HepG2 (cell line): ENCODE data around the gene TATDN2. TPM values are rescaled to one million over a fixed set of nuclear protein-coding genes. Genes with fewer than 3 reads are reported as not detected.

Experiments
- ATF3 ChIP-seq: sonication (generic); formaldehyde crosslinking; IDR thresholded peaks from 2 replicates; pipeline ENCODE4 v1.4.0; 2020; ENCODE audit warnings: missing genetic modification reagents
- ATF5 ChIP-seq: sonication (generic); formaldehyde crosslinking; IDR thresholded peaks from 2 replicates; pipeline ENCODE4 v1.4.0; 2020; ENCODE audit warnings: mild to moderate bottlenecking, low read depth, missing genetic modification reagents
- CREBL2 ChIP-seq: sonication (generic); formaldehyde crosslinking; IDR thresholded peaks from 2 replicates; pipeline ENCODE4 v1.8.1; 2023; ENCODE audit warnings: missing genetic modification reagents, mild to moderate bottlenecking, borderline replicate concordance
- FOXA3 ChIP-seq: IDR thresholded peaks from 2 replicates; pipeline ENCODE4 v1.6.1; 2016; ENCODE audit warnings: missing genetic modification reagents, missing compliant biosample characterization
- GATAD2A ChIP-seq: IDR thresholded peaks from 2 replicates; pipeline ENCODE4 v1.6.1; 2016
- HNF1B ChIP-seq: sonication (generic); formaldehyde crosslinking; IDR thresholded peaks from 2 replicates; pipeline ENCODE4 v1.5.1; 2020; ENCODE audit warnings: mild to moderate bottlenecking, moderate library complexity, missing genetic modification reagents
- MIER3 ChIP-seq: IDR thresholded peaks from 2 replicates; pipeline ENCODE4 v1.6.1; 2016; ENCODE audit warnings: missing compliant biosample characterization, borderline replicate concordance
- MXI1 ChIP-seq: IDR thresholded peaks from 3 replicates; pipeline ENCODE4 v1.6.1; 2012; ENCODE audit warnings: low read depth, low read length, inconsistent platforms, borderline replicate concordance
- PCBP1 ChIP-seq: fragments of 200-400 bp; formaldehyde crosslinking; IDR thresholded peaks from 2 replicates; pipeline ENCODE4 v1.6.1; 2017; ENCODE audit warnings: mild to moderate bottlenecking, low read depth, low read length, borderline replicate concordance
- POGZ ChIP-seq: sonication (generic); formaldehyde crosslinking; IDR thresholded peaks from 2 replicates; pipeline ENCODE4 v1.4.0; 2020; ENCODE audit warnings: mild to moderate bottlenecking, missing genetic modification reagents
- SP4 ChIP-seq: sonication (generic); formaldehyde crosslinking; IDR thresholded peaks from 2 replicates; pipeline ENCODE4 v1.8.1; 2023; ENCODE audit warnings: mild to moderate bottlenecking, missing genetic modification reagents
- TEF ChIP-seq: sonication (generic); formaldehyde crosslinking; IDR thresholded peaks from 2 replicates; pipeline ENCODE4 v1.5.0; 2020; ENCODE audit warnings: missing genetic modification reagents
- TGIF2 ChIP-seq: IDR thresholded peaks from 2 replicates; pipeline ENCODE4 v1.6.1; 2016; ENCODE audit warnings: control low read depth, missing compliant biosample characterization
- USF2 ChIP-seq, 2 experiments: sonication (generic) in 1 of 2; formaldehyde crosslinking in 1 of 2; IDR thresholded peaks; 2 replicates each; pipeline versions ENCODE4 v1.5.1 to v1.6.1; 2011 to 2020; ENCODE audit warnings: borderline replicate concordance in 1 of 2, low read depth in 1 of 2, low read length in 1 of 2, mild to moderate bottlenecking in 1 of 2, missing genetic modification reagents in 1 of 2, moderate library complexity in 1 of 2
- ZBTB37 ChIP-seq: sonication (generic); formaldehyde crosslinking; IDR thresholded peaks from 2 replicates; pipeline ENCODE4 v1.4.0; 2020; ENCODE audit warnings: mild to moderate bottlenecking, missing genetic modification reagents
- ZBTB44 ChIP-seq: sonication (generic); formaldehyde crosslinking; IDR thresholded peaks from 2 replicates; pipeline ENCODE4 v1.4.0; 2020; ENCODE audit warnings: missing genetic modification reagents
- ZFP37 ChIP-seq: sonication (generic); formaldehyde crosslinking; IDR thresholded peaks from 2 replicates; pipeline ENCODE4 v1.4.0; 2020; ENCODE audit warnings: missing genetic modification reagents, borderline replicate concordance
- ZFP82 ChIP-seq: sonication (generic); formaldehyde crosslinking; IDR thresholded peaks from 2 replicates; pipeline ENCODE4 v1.5.1; 2020; ENCODE audit warnings: mild to moderate bottlenecking, missing genetic modification reagents, borderline replicate concordance
- ZNF10 ChIP-seq: sonication (generic); formaldehyde crosslinking; IDR thresholded peaks from 2 replicates; pipeline ENCODE4 v1.4.0; 2020; ENCODE audit warnings: mild to moderate bottlenecking, low read depth, missing genetic modification reagents, borderline replicate concordance
- ZNF3 ChIP-seq: IDR thresholded peaks from 2 replicates; pipeline ENCODE4 v1.7.0; 2017; ENCODE audit warnings: inconsistent platforms
- ZNF576 ChIP-seq: sonication (generic); formaldehyde crosslinking; IDR thresholded peaks from 2 replicates; pipeline ENCODE4 v1.4.0; 2020; ENCODE audit warnings: mild to moderate bottlenecking, missing genetic modification reagents
- polyA plus RNA-seq, 8 experiments: library from polyadenylated mRNA; depleted of rRNA in 3 of 8; stranded (reverse) in 7 of 8; unstranded in 1 of 8; fragments of >200 nt; fragmentation: Illumina TruSeq in 4 of 8; extraction: Trizol in 4 of 8; gene quantifications; 2 replicates each; pipeline versions ENCODE4 v1.2.1 to v1.2.3, GENCODE V29; 2011 to 2016; ENCODE audit warnings: low read depth in 4 of 8, missing spikeins in 1 of 8, mixed read lengths in 1 of 8; ENCODE audit not compliant: insufficient read depth in 1 of 8
- total RNA-seq, 5 experiments: library from RNA; depleted of rRNA; stranded (reverse); fragments of >200 nt; fragmentation: Illumina TruSeq; extraction: Trizol; gene quantifications; 2 replicates each; pipeline ENCODE4 v1.2.3, GENCODE V29; 2016; ENCODE audit warnings: low read depth in 1 of 5

The TATDN2 gene
- total and polyA plus RNA-seq, 2 of the 13 experiments (the other 11 are each of a cell fraction or from before 2014, with no cell fraction given): 12.1 to 21.9 TPM

- TF ChIP-seq ZBTB44 (CRISPR knock-in tag) (no peak), CREBL2 (CRISPR knock-in tag) (no peak), TGIF2 (CRISPR knock-in tag) (no peak), GATAD2A (CRISPR knock-in tag) (0 out of 2 replicates have a peak, but pooled peaks have one; percentile 43), ZFP82 (CRISPR knock-in tag) (no peak), POGZ (CRISPR knock-in tag) (no peak), ATF3 (no peak), USF2 (IDR thresholded peaks at IDR 0.05; ENCODE audit: low read depth, low read length) (no peak), USF2 (CRISPR knock-in tag; IDR thresholded peaks at IDR 0.05; ENCODE audit: borderline replicate concordance) (no peak), SP4 (no peak), ZNF576 (no peak), FOXA3 (CRISPR knock-in tag) (peak; percentile 39; the same call in 1 of the 2 replicates), HNF1B (CRISPR knock-in tag) (no peak), ZFP37 (CRISPR knock-in tag) (no peak), PCBP1 (no peak), MIER3 (peak; percentile 20; the same call in 1 of the 2 replicates), ATF5 (CRISPR knock-in tag) (no peak), ZNF3 (CRISPR knock-in tag) (peak; percentile 9; the same call in 1 of the 2 replicates), ZBTB37 (CRISPR knock-in tag) (no peak), TEF (CRISPR knock-in tag) (no peak), ZNF10 (CRISPR knock-in tag) (no peak), MXI1 (no peak; the same call in 2 of the 3 replicates)
Measured at GRCh38 chr3:10249833-10250232, 1.6 kb downstream of the TATDN2 start (continued).
